HUDEP-2 (cell line): ENCODE results near the gene NUCB1.
"Not testable (repeated sequence)": the region's sequence is repeated elsewhere in the genome, so short reads cannot be mapped to it uniquely, and the experiment has no call there.

Experiments used
- DNase-seq, 76 experiments: peaks; one replicate each; lab custom pipeline; 2025; ENCODE audit not compliant: unreplicated experiment in 76 of 76; lab: John Stamatoyannopoulos, UW

NUCB1 gene

GRCh38 chr19:48899781-48900476 is at the start of gene NUCB1:
NUCB1 (plus strand) TSS chr19:48900312; CDS start chr19:48900797, 485 bp downstream.
- peak; percentile 77 to 100 (median 100) for DNase-seq

GRCh38 chr19:48852292-48852691 is 47.8 kb upstream of the NUCB1 start:
- no peak for DNase-seq

- no peak for DNase-seq
These were observed 46.6 kb upstream of the NUCB1 start for GRCh38 chr19:48853483-48853882.

GRCh38 chr19:48854103-48854502 is 46.0 kb upstream of the NUCB1 start:
- DNase-seq, result no peak

- DNase-seq, result no peak
These were observed 43.2 kb upstream of the NUCB1 start for GRCh38 chr19:48856921-48857320.

- DNase-seq, result peak in 52 of 76 experiments; percentile 17 to 73 (median 54)
These were observed 41.0 kb upstream of the NUCB1 start for GRCh38 chr19:48858984-48859710.

- DNase-seq, result peak in 22 of 76 experiments; percentile 14 to 57 (median 30)
These were observed 40.2 kb upstream of the NUCB1 start for GRCh38 chr19:48859711-48860572.

GRCh38 chr19:48861313-48861712 is 38.8 kb upstream of the NUCB1 start:
- no peak for DNase-seq

GRCh38 chr19:48862827-48863226 is 37.3 kb upstream of the NUCB1 start:
- no peak for DNase-seq

GRCh38 chr19:48866692-48867091 is 33.4 kb upstream of the NUCB1 start:
- DNase-seq, result peak in 1 of 76 experiments; percentile 36

- peak in 61 of 76 experiments; percentile 24 to 83 (median 63) for DNase-seq
These were observed 32.9 kb upstream of the NUCB1 start for GRCh38 chr19:48867123-48867745.

GRCh38 chr19:48867746-48868113 is 32.4 kb upstream of the NUCB1 start:
- DNase-seq, result no peak

- peak in 3 of 76 experiments; percentile 17 to 35 (median 23) for DNase-seq
These were observed 31.8 kb upstream of the NUCB1 start, which contains the start of gene PLEKHA4 for GRCh38 chr19:48868114-48868886. PLEKHA4 (minus strand) TSS chr19:48868617; CDS start chr19:48867620, 997 bp downstream.

GRCh38 chr19:48870048-48870447 is 30.1 kb upstream of the NUCB1 start:
- no peak for DNase-seq

- DNase-seq, result not testable (repeated sequence)
These were observed 28.5 kb upstream of the NUCB1 start for GRCh38 chr19:48871471-48872181.

GRCh38 chr19:48872182-48872883 is 27.8 kb upstream of the NUCB1 start, which contains the start of gene PPP1R15A:
PPP1R15A (plus strand) TSS chr19:48872421; CDS start chr19:48873234, 813 bp downstream.
- peak in 75 of 76 experiments; percentile 91 to 100 (median 99) for DNase-seq

GRCh38 chr19:48872884-48873475 is 27.1 kb upstream of the NUCB1 start:
- peak in 72 of 76 experiments; percentile 44 to 93 (median 82) for DNase-seq
